ENCODE data around the gene SMTN. TPM values are rescaled to one million over a fixed set of nuclear protein-coding genes. Genes with fewer than 3 reads are reported as not detected.
"Not testable (repeated sequence)": the region's sequence is repeated elsewhere in the genome, so short reads cannot be mapped to it uniquely, and the experiment has no call there.

Gene SMTN
- total and polyA plus RNA-seq, 8 donors, result 25.5 to 77.4 (median 40.0) TPM

DNA sequence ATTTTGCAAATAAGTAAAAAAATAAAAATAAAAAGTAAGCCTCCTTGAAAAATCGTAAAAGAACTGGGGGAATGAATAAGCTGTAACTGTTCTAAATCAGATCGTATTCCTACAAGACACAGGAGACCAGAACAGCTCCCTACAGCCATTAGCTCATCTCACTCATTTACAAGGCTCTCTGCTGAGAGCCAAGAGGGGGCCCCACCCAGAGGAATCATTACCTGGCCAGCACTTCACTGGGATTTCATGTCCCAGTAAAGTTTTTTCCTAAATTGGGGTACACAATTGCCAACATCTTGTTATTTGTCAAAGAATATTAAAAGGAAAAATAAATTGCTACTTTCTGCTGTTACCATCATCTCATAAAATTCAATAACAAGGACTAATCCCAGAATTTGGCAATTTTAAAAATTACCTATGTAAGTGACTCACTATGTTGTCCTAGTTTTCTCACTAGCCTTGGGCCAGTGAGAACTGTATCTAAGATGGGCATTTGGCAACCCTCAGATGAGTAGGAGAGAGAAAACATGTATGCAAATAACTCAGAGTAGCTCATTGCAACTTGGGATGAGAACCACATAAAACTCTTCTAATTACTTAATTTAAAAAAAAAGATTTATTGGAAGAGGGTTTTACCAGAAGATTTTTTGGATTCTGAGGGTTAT is 18.4 kb upstream of the SMTN start:
- no peak for DNase-seq
- Histone ChIP-seq H3K27me3 (no peaks in the 10 kb centered on the region), H3K4me1 (no peaks in the 10 kb centered on the region), H3K27ac (no peak overlapping the region), H3K36me3 (no peaks in the 10 kb centered on the region), H3K4me3 (no peak overlapping the region), H3K9me3 (no peaks in the 10 kb centered on the region)
- WGBS, 2 donors, result 74 to 88% methylated on average over 2 of the region's 2 CpGs
- no peak for ATAC-seq
- no peak for FAIRE-seq
- TF ChIP-seq, protein P1, sequence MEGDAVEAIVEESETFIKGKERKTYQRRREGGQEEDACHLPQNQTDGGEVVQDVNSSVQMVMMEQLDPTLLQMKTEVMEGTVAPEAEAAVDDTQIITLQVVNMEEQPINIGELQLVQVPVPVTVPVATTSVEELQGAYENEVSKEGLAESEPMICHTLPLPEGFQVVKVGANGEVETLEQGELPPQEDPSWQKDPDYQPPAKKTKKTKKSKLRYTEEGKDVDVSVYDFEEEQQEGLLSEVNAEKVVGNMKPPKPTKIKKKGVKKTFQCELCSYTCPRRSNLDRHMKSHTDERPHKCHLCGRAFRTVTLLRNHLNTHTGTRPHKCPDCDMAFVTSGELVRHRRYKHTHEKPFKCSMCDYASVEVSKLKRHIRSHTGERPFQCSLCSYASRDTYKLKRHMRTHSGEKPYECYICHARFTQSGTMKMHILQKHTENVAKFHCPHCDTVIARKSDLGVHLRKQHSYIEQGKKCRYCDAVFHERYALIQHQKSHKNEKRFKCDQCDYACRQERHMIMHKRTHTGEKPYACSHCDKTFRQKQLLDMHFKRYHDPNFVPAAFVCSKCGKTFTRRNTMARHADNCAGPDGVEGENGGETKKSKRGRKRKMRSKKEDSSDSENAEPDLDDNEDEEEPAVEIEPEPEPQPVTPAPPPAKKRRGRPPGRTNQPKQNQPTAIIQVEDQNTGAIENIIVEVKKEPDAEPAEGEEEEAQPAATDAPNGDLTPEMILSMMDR (IDR thresholded peaks at IDR 0.05), result no peak
- intact Hi-C loops (cut with DNase I), result no loop called here

DNA sequence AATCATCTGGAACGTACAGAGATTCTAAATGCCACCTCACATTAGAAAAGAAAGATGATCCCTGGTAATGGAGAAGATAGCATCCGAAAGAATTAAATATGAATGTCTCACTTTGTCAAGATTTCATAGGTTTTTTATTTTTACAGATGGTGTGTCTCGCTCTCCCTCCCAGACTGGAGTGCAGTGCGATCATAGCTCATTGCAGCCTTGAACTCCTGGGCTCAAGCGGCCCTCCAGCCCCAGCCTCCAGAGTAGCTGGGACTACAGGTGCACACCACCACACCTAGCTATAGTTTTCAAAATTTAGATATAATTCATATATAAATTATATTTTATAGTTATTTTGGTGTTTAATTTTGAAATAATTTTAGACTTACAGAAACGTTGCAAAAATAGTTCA is 16.7 kb upstream of the SMTN start:
- H3K27me3 ChIP-seq, result no peaks in the 10 kb centered on the region
- DNase-seq (no peak), ATAC-seq (no peak), FAIRE-seq (no peak)
- no peaks in the 10 kb centered on the region for H3K36me3 ChIP-seq
- no peak overlapping the region for H3K27ac ChIP-seq
- no peak overlapping the region for H3K4me3 ChIP-seq
- TF ChIP-seq, protein P1 (IDR thresholded peaks at IDR 0.05), result no peak
- intact Hi-C loops (cut with DNase I), result no loop called here
- 86 to 94% methylated on average over 6 of the region's 6 CpGs for WGBS, 2 donors
- H3K9me3 ChIP-seq, result no peaks in the 10 kb centered on the region
- H3K4me1 ChIP-seq, result no peaks in the 10 kb centered on the region

DNA sequence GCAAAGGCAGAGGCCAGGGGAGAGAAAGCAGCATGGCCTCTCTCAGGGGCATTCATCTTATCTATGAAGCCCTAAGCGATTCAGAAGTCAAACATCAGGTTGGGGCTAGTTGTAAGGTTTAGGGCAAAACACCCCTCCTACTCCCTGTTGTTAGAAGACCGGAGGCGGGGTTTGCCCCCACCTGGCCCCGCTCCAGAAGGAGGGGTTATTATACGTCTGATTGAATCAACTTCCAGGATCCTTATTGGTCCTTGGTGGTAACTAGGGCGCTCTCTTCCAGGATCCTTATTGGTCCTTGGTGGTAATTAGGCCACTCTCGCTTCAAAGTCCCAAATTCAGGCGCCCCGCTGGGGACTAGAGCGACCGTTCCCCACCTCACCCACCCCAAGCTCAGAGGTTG is 12.1 kb upstream of the SMTN start:
- H3K27me3 ChIP-seq, result no peaks in the 10 kb centered on the region
- DNase-seq (no peak), FAIRE-seq (no peak), ATAC-seq (no peak)
- no peaks in the 10 kb centered on the region for H3K9me3 ChIP-seq
- H3K36me3 ChIP-seq, result no peaks in the 10 kb centered on the region
- WGBS, 2 donors, result 76 to 84% methylated on average over 11 of the region's 11 CpGs
- TF ChIP-seq, protein P1 (IDR thresholded peaks at IDR 0.05), result no peak
- no peaks in the 10 kb centered on the region for H3K4me1 ChIP-seq
- intact Hi-C loops (cut with DNase I), result no loop called here
- no peak overlapping the region for H3K27ac ChIP-seq
- H3K4me3 ChIP-seq, result no peak overlapping the region

DNA sequence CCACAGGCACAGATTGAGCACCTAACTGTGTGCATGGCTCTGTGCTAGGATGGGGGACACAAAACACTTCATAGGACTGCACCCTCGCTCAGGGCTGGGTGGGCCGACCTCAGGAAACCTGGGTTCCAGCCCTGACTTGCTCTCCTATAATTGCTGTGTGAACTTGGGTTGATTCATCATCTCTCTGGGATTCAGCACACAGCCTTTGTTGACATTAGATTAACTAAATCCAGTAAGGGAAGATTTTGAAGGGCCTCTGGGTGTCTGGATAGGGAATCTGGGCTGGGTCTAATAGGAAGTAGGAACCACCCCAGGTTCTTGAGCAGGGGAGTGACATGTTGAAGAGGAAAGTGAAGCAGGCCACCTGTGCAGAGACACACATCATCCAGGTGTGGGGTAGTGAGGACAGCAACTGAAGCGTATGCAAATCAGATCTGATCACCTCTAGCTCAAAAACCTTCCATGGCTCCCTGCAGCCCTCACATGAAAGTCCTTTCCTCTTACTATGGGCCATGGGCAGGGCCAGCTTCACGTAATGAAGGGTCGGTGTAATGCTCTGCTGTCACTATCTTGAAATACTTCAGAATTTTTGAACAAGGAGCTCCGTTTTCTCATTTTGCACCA is 11.3 kb upstream of the SMTN start:
- ATAC-seq; H3K4me1 ChIP-seq; DNase-seq; H3K36me3 ChIP-seq; H3K27ac ChIP-seq; H3K27me3 ChIP-seq; intact Hi-C loops (cut with DNase I); H3K4me3 ChIP-seq; FAIRE-seq; H3K9me3 ChIP-seq: not testable (repeated sequence)
- WGBS, 2 donors, result 81 to 82% methylated on average over 6 of the region's 6 CpGs

DNA sequence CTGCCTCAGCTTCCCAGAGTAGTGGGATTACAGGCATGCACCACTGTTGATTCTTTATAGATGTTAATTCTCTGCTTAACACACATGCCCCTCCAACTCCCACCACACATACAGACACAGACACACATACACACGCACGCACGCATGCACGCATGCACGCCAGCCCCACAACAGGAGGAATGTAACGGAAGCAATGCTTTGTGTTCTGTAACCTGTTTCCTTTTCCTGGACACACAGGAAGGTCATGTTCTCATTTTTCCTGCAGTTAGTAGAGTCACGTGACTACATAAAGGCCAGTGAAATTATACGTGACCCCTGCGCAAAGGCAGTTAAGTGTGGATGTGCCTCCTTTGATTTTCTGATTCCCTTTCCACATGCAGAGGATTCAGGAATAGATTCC is 8.0 kb upstream of the SMTN start:
- FAIRE-seq, H3K27me3 ChIP-seq, ATAC-seq: not testable (repeated sequence)

DNA sequence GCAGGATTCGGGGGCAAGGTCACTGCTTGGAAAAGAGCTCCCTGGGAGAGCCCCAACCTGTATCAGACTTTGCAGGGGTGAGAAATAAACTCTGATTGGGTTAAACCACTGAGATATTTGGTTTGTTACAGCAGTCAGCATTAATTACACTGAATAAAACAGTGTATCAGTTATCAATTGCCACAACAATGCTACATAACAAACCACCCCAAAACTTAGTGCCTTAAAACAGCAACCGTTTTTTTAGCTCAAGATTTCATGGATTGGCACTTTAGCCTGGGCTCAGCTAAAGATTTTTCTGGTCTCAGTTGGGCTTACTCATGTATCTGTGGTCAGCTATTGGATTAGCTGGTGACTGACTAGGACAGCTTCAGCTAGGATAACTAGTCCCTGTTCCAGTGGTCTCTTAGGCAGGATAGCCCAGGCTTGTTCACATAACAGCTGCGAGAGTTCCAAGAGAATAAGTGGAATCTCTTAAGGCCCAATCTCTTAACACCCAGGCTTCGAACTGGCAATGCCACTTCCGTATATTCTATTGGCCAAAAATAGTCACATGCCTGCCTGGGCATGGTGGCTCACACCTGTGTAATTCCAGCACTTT is 7.5 kb upstream of the SMTN start:
- WGBS, 2 donors, result 66 to 76% methylated on average over 5 of the region's 5 CpGs
- FAIRE-seq; H3K4me1 ChIP-seq; H3K9me3 ChIP-seq; intact Hi-C loops (cut with DNase I); H3K27ac ChIP-seq; H3K36me3 ChIP-seq; DNase-seq; ATAC-seq; H3K27me3 ChIP-seq; H3K4me3 ChIP-seq: not testable (repeated sequence)

More for the DNA sequence above, 8.0 kb upstream of the SMTN start:
- DNase-seq; H3K4me3 ChIP-seq; H3K4me1 ChIP-seq; H3K36me3 ChIP-seq; H3K9me3 ChIP-seq; intact Hi-C loops (cut with DNase I); H3K27ac ChIP-seq: not testable (repeated sequence)
- 92% methylated on average over 9 of the region's 9 CpGs for WGBS, 2 donors

Measured in pancreas (tissue), 10 donors.